M059J (cell line): ENCODE measurements around the gene RTKN. TPM values are rescaled to one million over a fixed set of nuclear protein-coding genes. Genes with fewer than 3 reads are reported as not detected.
"Not testable (repeated sequence)": the region's sequence is repeated elsewhere in the genome, so short reads cannot be mapped to it uniquely, and the experiment has no call there.

ENCODE experiments used
- DNase-seq: peaks from one replicate; pipeline ENCODE4 v3.0.0-alpha.2; 2012; ENCODE audit warnings: low read depth
- total RNA-seq: library from RNA; depleted of rRNA; stranded (reverse); fragments of >200 nt; shearing (Covaris generic); gene quantifications from 2 replicates; pipeline ENCODE4 v1.2.3, GENCODE V29; 2014

RTKN gene
- total RNA-seq, 1 experiment from 2014 or later: 12.1 TPM

DNA sequence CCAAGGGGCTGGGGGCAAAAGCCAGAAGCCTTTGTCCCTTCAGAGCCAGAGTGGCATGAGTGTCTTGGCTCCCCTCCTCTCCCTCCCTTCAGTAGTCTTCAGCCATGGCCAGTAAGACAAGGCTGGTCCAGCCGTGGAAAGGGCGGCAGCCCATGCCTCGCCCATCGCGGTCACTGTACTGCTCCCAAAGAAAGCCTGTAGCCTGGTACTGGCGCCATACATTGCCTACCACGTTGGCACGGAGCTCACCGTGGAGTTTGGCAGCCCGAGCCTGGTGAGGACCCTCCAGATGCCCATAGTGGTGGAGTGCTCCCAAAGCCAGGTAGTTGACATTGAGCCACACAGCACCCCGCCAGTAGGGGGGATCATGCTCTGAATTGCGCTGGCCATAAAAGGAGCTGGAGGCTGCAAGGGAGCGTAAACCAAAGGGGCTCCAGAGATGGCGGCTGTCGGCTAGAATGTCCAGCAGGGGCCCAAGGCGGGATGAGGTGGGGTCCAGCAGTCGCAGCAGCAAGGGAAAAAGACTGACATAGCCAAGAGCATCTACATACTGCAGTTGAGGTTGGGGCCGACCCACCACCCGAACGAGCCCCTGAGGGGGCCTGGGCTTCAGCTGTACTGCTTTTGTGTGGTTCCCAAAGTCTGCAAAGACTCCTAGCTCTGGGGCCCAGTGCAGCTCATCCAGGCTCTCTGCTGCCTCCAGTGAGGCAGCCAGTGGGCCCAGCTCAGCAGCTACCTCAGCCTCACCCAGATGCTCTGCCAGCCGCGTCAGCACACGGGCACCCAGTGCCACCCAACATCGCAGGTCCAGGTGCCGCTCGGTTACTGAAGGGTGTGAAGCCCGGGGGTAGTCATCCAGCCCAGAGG lies 19.7 kb upstream of the RTKN start:
- DNase-seq: no peak

- DNase-seq: not testable (repeated sequence)
Observed at GRCh38 chr2:74460187-74460586, 18.4 kb upstream of the RTKN start.

- DNase-seq: not testable (repeated sequence)
Observed at GRCh38 chr2:74459503-74460118, 17.9 kb upstream of the RTKN start.

- DNase-seq: no peak
Observed at GRCh38 chr2:74458938-74459363, 17.2 kb upstream of the RTKN start.

GRCh38 chr2:74458132-74458937 lies 16.6 kb upstream of the RTKN start, which contains the start of gene WBP1:
TSS of gene WBP1 (plus strand) at chr2:74458438. CDS start at chr2:74458603, 165 bp downstream.
- DNase-seq: peak; percentile 100

- peak; percentile 59 for DNase-seq
Observed at GRCh38 chr2:74457549-74458131, 15.9 kb upstream of the RTKN start.

DNA sequence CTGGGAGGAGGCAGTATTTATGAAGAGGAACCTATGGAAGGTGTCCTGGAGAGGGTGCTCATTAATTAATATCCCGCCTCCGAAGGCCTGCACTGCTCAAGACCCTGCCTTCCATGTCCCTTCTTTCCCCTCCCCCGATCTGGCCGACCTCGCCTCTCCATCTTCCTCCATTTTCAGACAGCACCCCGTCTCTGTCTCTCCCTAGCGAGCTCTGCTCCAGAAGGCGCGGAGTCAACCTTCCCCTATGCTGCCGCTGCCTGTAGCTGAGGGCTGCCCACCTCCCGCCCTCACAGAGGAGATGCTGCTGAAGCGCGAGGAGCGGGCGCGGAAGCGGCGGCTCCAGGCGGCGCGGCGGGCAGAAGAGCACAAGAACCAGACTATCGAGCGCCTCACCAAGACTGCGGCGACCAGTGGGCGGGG lies 15.4 kb upstream of the RTKN start:
- DNase-seq: no peak

GRCh38 chr2:74454654-74455511 lies 13.1 kb upstream of the RTKN start, which contains the start of gene INO80B:
TSS of gene INO80B (plus strand) at chr2:74455087. CDS start at chr2:74455117, 30 bp downstream.
- DNase-seq: peak; percentile 94

- no peak for DNase-seq
Observed at GRCh38 chr2:74450570-74451190, 8.9 kb upstream of the RTKN start.

DNA sequence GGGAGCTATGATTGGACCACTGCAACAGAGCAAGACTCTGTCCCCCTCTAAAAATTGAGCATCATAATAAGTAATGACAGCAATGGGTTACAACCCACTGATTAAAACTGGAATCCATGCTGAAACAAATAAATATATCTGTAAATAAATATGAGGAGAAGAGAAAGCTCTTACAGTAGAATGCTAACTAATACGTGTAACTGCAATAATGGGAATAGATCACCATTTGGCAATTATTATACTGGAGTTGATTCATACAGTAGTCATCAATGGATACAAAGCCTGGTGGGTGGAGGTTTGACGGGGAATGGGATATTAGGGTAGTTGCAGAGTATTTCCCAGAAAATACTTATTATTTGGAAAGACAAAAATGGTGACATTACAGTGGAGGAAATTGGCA lies 7.0 kb upstream of the RTKN start:
- no peak for DNase-seq

- no peak for DNase-seq
Observed at GRCh38 chr2:74447230-74447999, 5.7 kb upstream of the RTKN start.

DNA sequence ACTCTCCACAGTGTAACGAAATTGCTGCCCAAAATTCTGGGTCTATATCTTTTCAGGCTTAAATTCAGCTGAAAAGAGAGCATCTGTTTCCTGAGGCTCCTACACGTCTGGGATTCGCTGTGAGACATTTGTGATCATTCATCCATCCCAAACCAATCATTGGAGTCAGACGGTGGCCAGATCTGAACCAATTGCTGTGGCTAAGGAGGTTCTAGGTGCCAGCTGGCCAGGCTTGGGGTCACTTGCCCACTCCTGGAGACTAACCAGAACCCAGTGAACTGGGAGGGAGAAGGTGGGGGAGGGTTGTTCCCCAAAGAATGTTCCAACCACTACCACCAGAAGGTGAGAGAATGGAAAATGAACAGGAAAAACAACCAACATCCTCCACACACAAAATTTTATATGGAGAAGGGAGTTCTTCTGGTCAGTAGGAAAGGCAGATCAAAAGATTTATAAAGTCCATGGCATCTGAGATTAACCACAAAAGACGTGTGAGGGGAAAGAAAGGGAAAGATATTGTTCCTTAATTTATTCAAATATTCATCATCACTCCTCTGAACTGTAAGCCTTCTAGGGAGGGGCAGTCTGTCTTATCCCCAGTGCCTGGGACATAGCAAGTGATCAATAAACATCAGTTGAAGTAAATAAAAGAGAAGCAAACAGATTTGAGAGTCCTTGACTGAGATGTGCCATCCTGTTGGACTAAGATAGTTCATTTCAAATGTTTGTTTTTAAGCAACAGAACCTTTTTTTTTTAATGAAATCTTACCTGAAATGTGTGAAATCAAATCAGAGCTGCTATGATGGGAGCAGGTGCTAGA lies 3.0 kb upstream of the RTKN start:
- DNase-seq: peak; percentile 34

GRCh38 chr2:74442483-74443297 lies 953 bp upstream of the RTKN start:
- not testable (repeated sequence) for DNase-seq

DNA sequence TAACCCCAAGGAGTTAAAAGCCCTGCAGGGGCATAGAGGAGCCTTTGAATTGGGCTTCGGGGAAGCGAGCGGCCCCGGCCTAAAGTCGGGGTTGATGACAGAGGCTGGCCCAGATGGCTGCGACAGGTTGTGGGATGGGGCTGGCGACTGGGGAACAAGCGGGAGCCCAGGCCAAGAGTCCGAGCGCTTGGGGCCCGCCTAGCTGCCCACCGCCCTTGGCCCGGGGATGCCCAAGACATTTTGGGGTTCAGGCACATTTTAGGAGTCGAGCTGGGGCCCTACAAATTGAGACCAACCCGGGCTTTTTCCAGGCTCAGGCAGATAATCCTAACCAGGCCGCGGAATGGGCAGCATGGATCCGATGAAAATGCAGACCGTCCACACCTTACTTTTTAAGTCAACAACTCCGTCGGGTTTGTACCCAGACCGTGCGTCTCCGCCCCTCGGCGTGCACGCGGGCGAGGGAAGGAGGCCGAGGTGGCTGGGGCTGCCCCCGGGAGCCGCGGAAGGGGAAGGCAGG lies 507 bp downstream of the RTKN start:
- no peak for DNase-seq

DNA sequence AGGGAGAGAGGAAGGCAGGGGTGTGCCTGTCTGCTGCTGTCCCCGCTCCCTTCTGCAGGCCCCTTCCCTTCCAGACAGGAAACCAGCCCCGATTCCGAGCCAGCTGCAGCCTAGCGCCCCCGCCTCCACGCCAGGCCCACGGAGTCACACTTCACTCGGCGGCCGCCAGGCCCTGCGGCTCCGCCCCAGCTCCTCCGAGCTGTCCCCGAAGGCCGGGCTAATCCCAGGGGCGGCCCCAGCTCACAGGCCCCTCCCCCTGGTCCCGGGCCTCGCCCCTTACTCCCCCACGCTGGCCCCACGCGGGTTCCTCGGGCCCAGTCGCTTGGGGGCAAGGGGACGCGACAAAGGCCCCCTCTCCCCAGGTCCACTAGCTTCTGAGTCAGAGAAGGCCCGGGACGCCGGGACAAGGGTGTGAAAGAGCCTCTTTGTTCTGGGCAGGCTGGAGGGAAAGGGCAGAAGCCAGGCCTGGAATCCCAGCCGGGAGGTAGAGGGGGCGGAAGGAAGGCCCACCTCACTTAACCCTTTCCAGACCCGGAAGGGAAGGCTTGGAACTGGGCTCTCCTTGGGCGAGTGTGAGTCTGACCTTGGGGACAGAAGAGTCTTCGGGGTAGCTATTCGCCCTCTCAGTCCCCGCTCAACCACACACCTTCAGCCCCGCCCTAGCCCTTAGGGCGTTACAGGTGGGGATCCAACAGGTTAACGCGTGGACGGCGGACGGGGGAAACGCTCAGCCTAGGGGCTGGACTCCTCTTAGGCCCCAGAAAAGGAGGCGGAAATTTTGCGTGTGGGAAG lies 1.2 kb downstream of the RTKN start:
- peak; percentile 78 for DNase-seq

DNA sequence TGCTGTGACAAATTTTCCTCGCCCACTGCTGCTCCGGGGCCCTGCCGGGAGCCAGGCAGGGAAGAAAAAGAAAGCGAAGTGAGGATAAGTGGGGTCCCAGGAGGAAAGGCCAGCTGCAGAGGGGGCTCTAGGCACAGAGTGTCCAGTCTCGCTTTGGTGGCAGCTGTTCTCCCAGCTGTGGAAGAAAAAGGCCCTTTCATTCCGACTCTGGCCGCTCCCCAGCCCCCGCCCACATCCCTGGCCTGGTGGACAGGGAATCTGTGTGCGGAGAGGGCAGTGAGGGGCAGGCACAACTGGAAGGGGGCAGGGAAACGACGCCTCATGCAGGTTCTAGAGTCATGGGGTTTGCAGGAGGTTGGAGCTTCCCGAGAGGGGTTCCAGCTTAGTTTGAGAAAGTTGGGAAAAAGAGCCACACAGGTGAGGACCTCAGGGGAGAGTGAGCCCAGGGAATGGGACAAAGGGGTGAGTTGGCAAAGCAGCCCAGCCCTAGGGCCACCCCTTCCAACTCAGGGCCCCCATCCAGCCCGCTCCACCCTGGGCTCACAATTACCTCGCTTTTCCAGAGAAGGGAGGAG lies 1.8 kb downstream of the RTKN start:
- peak; percentile 34 for DNase-seq
